GM23248 (cell line): ENCODE results near the gene LHFPL2.

Source experiments
- EZH2 ChIP-seq: fragments of 200-600 bp; sonication (generic); IDR thresholded peaks from 2 replicates; pipeline ENCODE4 v1.6.1; 2018; ENCODE audit warnings: antibody characterized with exemption, mild to moderate bottlenecking; ENCODE audit not compliant: insufficient read depth, poor library complexity, severe bottlenecking
- EZH2phosphoT487 ChIP-seq: fragments of 200-600 bp; sonication (generic); IDR thresholded peaks from 2 replicates; pipeline ENCODE4 v1.6.1; 2018; ENCODE audit warnings: antibody characterized with exemption, moderate library complexity, mild to moderate bottlenecking, low read depth; ENCODE audit not compliant: insufficient read depth

DNA sequence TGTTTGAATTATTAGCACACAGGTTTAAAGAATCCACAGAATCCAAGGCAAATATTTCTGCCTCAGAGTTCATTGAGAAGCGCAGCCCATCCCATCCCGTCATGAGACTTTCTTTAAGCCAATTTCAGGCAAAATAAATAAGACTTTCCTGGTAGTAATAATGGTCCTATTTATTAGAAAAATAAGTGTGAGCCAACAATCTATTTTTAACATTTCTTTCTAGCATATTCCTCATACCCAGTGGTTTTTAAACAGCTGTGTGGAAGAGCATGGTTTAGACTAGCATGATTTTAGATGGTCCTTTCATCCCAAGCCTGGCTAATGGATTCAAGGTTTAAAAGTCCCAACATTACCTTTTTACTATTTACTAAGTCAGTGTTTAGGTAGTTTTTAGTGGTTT is 162.4 kb downstream of the LHFPL2 start:
- TF ChIP-seq EZH2phosphoT487 (no peak), EZH2 (no peak)
